Epithelial cell of esophagus (primary cell): ENCODE data around the gene FOLR2.
A peak's percentile ranks its signal among the peaks of the same experiment; 100 is the strongest.
"Not testable (repeated sequence)": the region's sequence is repeated elsewhere in the genome, so short reads cannot be mapped to it uniquely, and the experiment has no call there.

Experiments
- DNase-seq: peaks from one replicate; pipeline ENCODE4 v3.0.0; 2010; ENCODE audit warnings: low read depth
- H3K4me3 ChIP-seq: 2 replicates; pipeline ENCODE4 v1.5.1; 2011; ENCODE audit warnings: mild to moderate bottlenecking, low read length, control low read depth
- CTCF ChIP-seq: IDR thresholded peaks from 2 replicates; pipeline ENCODE4 v1.5.1; 2011; ENCODE audit warnings: low read depth, mild to moderate bottlenecking, low read length, control low read depth, inconsistent platforms; ENCODE audit not compliant: insufficient read depth; ENCODE audit errors: missing control alignments

The FOLR2 gene

GRCh38 chr11:72179804-72180396, 36.7 kb upstream of the FOLR2 start:
- no peak for DNase-seq
- TF ChIP-seq CTCF, result no peak
- H3K4me3 ChIP-seq, result no peak overlapping the region

- peak overlapping the region; percentile 13 for H3K4me3 ChIP-seq
- peak; percentile 80 for DNase-seq
Observed at GRCh38 chr11:72180892-72181552, 35.6 kb upstream of the FOLR2 start.

GRCh38 chr11:72181553-72181958, 35.0 kb upstream of the FOLR2 start:
- not testable (repeated sequence) for H3K4me3 ChIP-seq
- peak; percentile 58 for TF ChIP-seq CTCF
- peak; percentile 61 for DNase-seq

- no peak overlapping the region for H3K4me3 ChIP-seq
- DNase-seq, result no peak
- TF ChIP-seq CTCF, result no peak
Observed at GRCh38 chr11:72188267-72188666, 28.3 kb upstream of the FOLR2 start.

GRCh38 chr11:72189455-72190250, 26.9 kb upstream of the FOLR2 start:
- no peak overlapping the region for H3K4me3 ChIP-seq
- TF ChIP-seq CTCF, result no peak
- no peak for DNase-seq

- no peak for TF ChIP-seq CTCF
- H3K4me3 ChIP-seq, result no peak overlapping the region
- no peak for DNase-seq
Observed at GRCh38 chr11:72190631-72191071, 25.9 kb upstream of the FOLR2 start.

- no peak for TF ChIP-seq CTCF
- no peak within 1 kb of the TSS for H3K4me3 ChIP-seq
- DNase-seq, result peak; percentile 31
Observed at GRCh38 chr11:72191961-72192381, 24.6 kb upstream of the FOLR2 start, which contains the start of gene FOLR1. Gene FOLR1, plus strand, starts transcription at chr11:72192140. Its CDS starts 34 bp downstream, at chr11:72192174.
